ENCODE results near the gene TRIM67.

GRCh38 chr1:231188072-231188471 lies 26.2 kb downstream of the TRIM67 start:
- TF ChIP-seq CTCF (IDR thresholded peaks at IDR 0.05; ENCODE audit: insufficient read depth, low read length, poor library complexity, severe bottlenecking) (no peak), EZH2phosphoT487 (conservative IDR thresholded peaks at IDR 0.05; ENCODE audit: low read length) (no peak)
